PC-3 (cell line): ENCODE data around the gene CARMIL1. TPM values are rescaled to one million over a fixed set of nuclear protein-coding genes. Genes with fewer than 3 reads are reported as not detected.
A peak's percentile ranks its signal among the peaks of the same experiment; 100 is the strongest.

Experiments
- ATAC-seq: fragments of 200-7000 bp; cut with Tn5 transposase; 2 replicates; pipeline ENCODE4 v1.9.1; 2020; ENCODE audit warnings: mild to moderate bottlenecking, moderate library complexity
- BruUV-seq: library from RNA; stranded (reverse); fragments of 400-500 nt; replicated peaks from 2 replicates; lab custom pipeline; 2021; lab: Mats Ljungman, UMichigan
- CTCF ChIA-PET: fragments of 300-600 bp; sonication (Branson Sonifier 250); formaldehyde crosslinking; loops from one replicate; lab custom pipeline; 2022; ENCODE audit warnings: antibody characterized with exemption; lab: Charles Lee
- POLR2A ChIA-PET: fragments of 300-600 bp; sonication (Branson Sonifier 250); formaldehyde crosslinking; loops from one replicate; lab custom pipeline; 2022; ENCODE audit warnings: antibody characterized with exemption; ENCODE audit not compliant: unreplicated experiment; lab: Charles Lee
- DNase-seq: peaks from one replicate; pipeline ENCODE4 v3.0.0-alpha.2; 2015
- H2AFZ ChIP-seq: fragments of 300-600 bp; sonication (generic); 2 replicates; pipeline ENCODE4 v1.6.0; 2016; ENCODE audit warnings: antibody characterized with exemption, low read length
- H3F3A ChIP-seq: fragments of 300-600 bp; sonication (generic); one replicate; pipeline ENCODE4 v1.6.0; 2017; ENCODE audit warnings: antibody characterized with exemption, low read length, control low read depth, mild to moderate bottlenecking; ENCODE audit not compliant: unreplicated experiment
- H3K27ac ChIP-seq: fragments of 300-600 bp; sonication (generic); 2 replicates; pipeline ENCODE4 v1.5.1; 2016; ENCODE audit warnings: mild to moderate bottlenecking, low read length
- H3K27me3 ChIP-seq: fragments of 300-600 bp; sonication (generic); 2 replicates; pipeline ENCODE4 v1.6.1; 2016; ENCODE audit warnings: low read length, mixed read lengths
- H3K36me3 ChIP-seq: fragments of 300-600 bp; sonication (generic); 2 replicates; pipeline ENCODE4 v1.6.1; 2016; ENCODE audit warnings: low read depth, mixed run types, low read length, mixed read lengths
- H3K4me1 ChIP-seq: fragments of 300-600 bp; sonication (generic); 2 replicates; pipeline ENCODE4 v1.5.1; 2016; ENCODE audit warnings: low read length; ENCODE audit not compliant: insufficient read depth
- H3K4me2 ChIP-seq: fragments of 300-600 bp; sonication (generic); 2 replicates; pipeline ENCODE4 v1.6.0; 2016; ENCODE audit warnings: low read length
- H3K4me3 ChIP-seq: fragments of 300-600 bp; sonication (generic); 2 replicates; pipeline ENCODE4 v1.5.1; 2016; ENCODE audit warnings: mild to moderate bottlenecking, low read length, mixed read lengths
- H3K79me2 ChIP-seq: fragments of 300-600 bp; sonication (generic); 2 replicates; pipeline ENCODE4 v1.6.1; 2017; ENCODE audit warnings: low read length, mixed read lengths
- H3K9ac ChIP-seq: fragments of 300-600 bp; sonication (generic); 2 replicates; pipeline ENCODE4 v1.6.0; 2016; ENCODE audit warnings: mild to moderate bottlenecking, low read length
- H3K9me2 ChIP-seq: fragments of 300-600 bp; sonication (generic); replicated peaks from 2 replicates; pipeline ENCODE4 v1.6.1; 2016; ENCODE audit warnings: mixed run types, low read length, mixed read lengths
- H3K9me3 ChIP-seq: fragments of 300-600 bp; sonication (generic); 2 replicates; pipeline ENCODE4 v1.6.1; 2016; ENCODE audit warnings: low read length, mixed read lengths
- H4K20me1 ChIP-seq: fragments of 300-600 bp; sonication (generic); 2 replicates; pipeline ENCODE4 v1.6.1; 2016; ENCODE audit warnings: low read length, mixed read lengths
- CTCF ChIP-seq: fragments of 300-600 bp; sonication (generic); conservative IDR thresholded peaks from 2 replicates; pipeline ENCODE4 v1.5.1; 2017; ENCODE audit warnings: antibody characterized with exemption, low read depth, mild to moderate bottlenecking, low read length
- EZH2 ChIP-seq: fragments of 300-600 bp; sonication (generic); IDR thresholded peaks from one replicate; pipeline ENCODE4 v1.6.1; 2017; ENCODE audit warnings: antibody characterized with exemption, mild to moderate bottlenecking, low read length; ENCODE audit not compliant: unreplicated experiment
- EZH2phosphoT487 ChIP-seq: fragments of 300-600 bp; sonication (generic); IDR thresholded peaks from 2 replicates; pipeline ENCODE4 v1.6.1; 2018; ENCODE audit warnings: mild to moderate bottlenecking, antibody characterized with exemption, low read length, borderline replicate concordance
- intact Hi-C: fragments of 100-400 bp; cut with micrococcal nuclease; formaldehyde crosslinking; loops from 2 replicates; pipeline ENCODE4 v1.9.0; 2023
- total RNA-seq: library from RNA; depleted of rRNA; stranded (reverse); fragments of >200 nt; gene quantifications from 2 replicates; pipeline ENCODE4 v1.2.3, GENCODE V29; 2014

Gene CARMIL1
- total RNA-seq, 1 experiment from 2014 or later = 22.0 TPM

- Histone ChIP-seq H3K4me3 (peak overlapping the region; percentile 84), H3F3A (no peaks in the 10 kb centered on the region), H3K36me3 (no peaks in the 10 kb centered on the region), H3K9me2 (no peaks in the 10 kb centered on the region), H4K20me1 (no peaks in the 10 kb centered on the region), H3K27me3 (no peaks in the 10 kb centered on the region), H3K9me3 (no peaks in the 10 kb centered on the region), H3K4me1 (peaks cover 32% of the 10 kb centered on the region), H3K27ac (peak overlapping the region; percentile 67; the same call in 1 of the 2 replicates), H2AFZ (peak overlapping the region; percentile 80), H3K4me2 (peak overlapping the region; percentile 87), H3K9ac (peak overlapping the region; percentile 81), H3K79me2 (peaks cover 48% of the 10 kb centered on the region)
- DNase-seq (peak; percentile 18), ATAC-seq (peak; percentile 10)
- no peak for TF ChIP-seq EZH2
- no peak for TF ChIP-seq CTCF
- TF ChIP-seq EZH2phosphoT487 = no peak
- TSS peak; percentile 57 for BruUV-seq
- POLR2A ChIA-PET = interaction anchor here (0.6 kb wide), 1 partner anchor 33 kb away, joined by 35 read pairs; no protein-coding TSS in a partner anchor
- CTCF ChIA-PET = interaction anchor here (0.6 to 3.0 kb wide), 7 partner anchors 33 to 232 kb away, joined by 3 to 35 read pairs (median 8); no protein-coding TSS in a partner anchor
- intact Hi-C loops = loop anchor here (1.0 to 10.0 kb wide), 2 partner anchors 32 to 85 kb away; no protein-coding TSS in a partner anchor
Measured at GRCh38 chr6:25279748-25280343, 672 bp downstream of the CARMIL1 start.

GRCh38 chr6:25280344-25281074 is 1.3 kb downstream of the CARMIL1 start:
- ATAC-seq (no peak), DNase-seq (peak; percentile 19)
- intact Hi-C loops = no loop called here
- Histone ChIP-seq H3K4me2 (peak overlapping the region; percentile 87), H4K20me1 (no peaks in the 10 kb centered on the region), H3K79me2 (peaks cover 48% of the 10 kb centered on the region), H3K27me3 (no peaks in the 10 kb centered on the region), H3K27ac (no peak overlapping the region), H3K9me3 (no peaks in the 10 kb centered on the region), H3K36me3 (no peaks in the 10 kb centered on the region), H3K4me1 (peaks cover 32% of the 10 kb centered on the region), H3K9ac (peak overlapping the region; percentile 81), H3K4me3 (peak overlapping the region; percentile 84), H2AFZ (peak overlapping the region; percentile 80), H3K9me2 (no peaks in the 10 kb centered on the region), H3F3A (no peaks in the 10 kb centered on the region)
- no TSS peak for BruUV-seq
- POLR2A ChIA-PET = no interaction called here
- TF ChIP-seq CTCF (no peak), EZH2phosphoT487 (no peak), EZH2 (no peak)
- CTCF ChIA-PET = interaction anchor here (0.6 kb wide), 1 partner anchor 231 kb away, joined by 6 read pairs; no protein-coding TSS in a partner anchor

GRCh38 chr6:25286891-25287290 is 7.7 kb downstream of the CARMIL1 start:
- Histone ChIP-seq H3K27me3 (no peaks in the 10 kb centered on the region), H3K79me2 (peaks cover 73% of the 10 kb centered on the region), H3K4me2 (no peak overlapping the region), H4K20me1 (no peaks in the 10 kb centered on the region; the same call in 1 of the 2 replicates), H2AFZ (no peak overlapping the region), H3K9ac (no peak overlapping the region), H3K4me1 (peaks cover 9% of the 10 kb centered on the region; the same call in 1 of the 2 replicates), H3K36me3 (0 out of 2 replicates have a peak, but pooled peaks cover 4% of the 10 kb centered on the region), H3K4me3 (no peak overlapping the region), H3K9me3 (no peaks in the 10 kb centered on the region), H3K9me2 (no peaks in the 10 kb centered on the region), H3F3A (no peaks in the 10 kb centered on the region), H3K27ac (no peak overlapping the region)
- ATAC-seq (no peak), DNase-seq (no peak)
- ChIA-PET POLR2A (no interaction called here), CTCF (no interaction called here)
- intact Hi-C loops = no loop called here
- BruUV-seq = no TSS peak
- TF ChIP-seq EZH2phosphoT487 (no peak), EZH2 (no peak), CTCF (no peak)
